ENCODE measurements around the gene PLEKHG5. TPM values are rescaled to one million over a fixed set of nuclear protein-coding genes. Genes with fewer than 3 reads are reported as not detected.

PLEKHG5 gene
- total RNA-seq, 1 donor from 2014 or later: 17.2 TPM

DNA sequence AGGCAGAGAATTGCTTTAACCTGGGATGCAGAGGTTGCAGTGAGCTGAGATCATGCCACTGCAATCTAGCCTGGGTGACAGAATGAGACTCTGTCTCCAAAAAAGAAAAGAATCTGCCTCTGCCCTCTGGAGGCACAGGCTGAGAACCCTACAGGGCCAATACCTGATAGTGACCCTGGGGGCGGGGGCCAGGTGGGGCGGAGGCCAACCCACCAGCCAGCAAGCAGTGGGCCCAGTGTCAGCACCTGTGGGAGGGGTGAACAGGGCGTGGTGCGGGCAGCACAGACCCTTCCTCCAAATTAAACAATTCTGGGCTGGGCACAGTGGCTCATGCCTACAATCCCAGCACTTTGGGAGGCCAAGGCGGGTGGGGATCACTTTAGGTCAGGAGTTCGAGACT, 19.0 kb upstream of the PLEKHG5 start:
- Histone ChIP-seq H3K4me3 (no peak overlapping the region), H3K27ac (no peak overlapping the region), H3K9me3 (no peaks in the 10 kb centered on the region), H3K27me3 (no peaks in the 10 kb centered on the region), H3K4me1 (no peaks in the 10 kb centered on the region), H3K36me3 (no peaks in the 10 kb centered on the region)
- TF ChIP-seq POLR2A (IDR thresholded peaks at IDR 0.05) (no peak), POLR2AphosphoS5 (IDR thresholded peaks at IDR 0.05; ENCODE audit: insufficient read depth in 1 of 2, low read depth in 1 of 2) (no peak)
- TF ChIP-seq, protein P1, sequence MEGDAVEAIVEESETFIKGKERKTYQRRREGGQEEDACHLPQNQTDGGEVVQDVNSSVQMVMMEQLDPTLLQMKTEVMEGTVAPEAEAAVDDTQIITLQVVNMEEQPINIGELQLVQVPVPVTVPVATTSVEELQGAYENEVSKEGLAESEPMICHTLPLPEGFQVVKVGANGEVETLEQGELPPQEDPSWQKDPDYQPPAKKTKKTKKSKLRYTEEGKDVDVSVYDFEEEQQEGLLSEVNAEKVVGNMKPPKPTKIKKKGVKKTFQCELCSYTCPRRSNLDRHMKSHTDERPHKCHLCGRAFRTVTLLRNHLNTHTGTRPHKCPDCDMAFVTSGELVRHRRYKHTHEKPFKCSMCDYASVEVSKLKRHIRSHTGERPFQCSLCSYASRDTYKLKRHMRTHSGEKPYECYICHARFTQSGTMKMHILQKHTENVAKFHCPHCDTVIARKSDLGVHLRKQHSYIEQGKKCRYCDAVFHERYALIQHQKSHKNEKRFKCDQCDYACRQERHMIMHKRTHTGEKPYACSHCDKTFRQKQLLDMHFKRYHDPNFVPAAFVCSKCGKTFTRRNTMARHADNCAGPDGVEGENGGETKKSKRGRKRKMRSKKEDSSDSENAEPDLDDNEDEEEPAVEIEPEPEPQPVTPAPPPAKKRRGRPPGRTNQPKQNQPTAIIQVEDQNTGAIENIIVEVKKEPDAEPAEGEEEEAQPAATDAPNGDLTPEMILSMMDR (IDR thresholded peaks at IDR 0.05): no peak
- no peak for DNase-seq (ENCODE audit: extremely low spot score in 2 of 2)
- intact Hi-C loops (cut with DNase I): no loop called here

GRCh38 chr1:6509919-6510291, 18.4 kb upstream of the PLEKHG5 start:
- no peaks in the 10 kb centered on the region for H3K36me3 ChIP-seq
- no peaks in the 10 kb centered on the region for H3K27me3 ChIP-seq
- H3K4me1 ChIP-seq: no peaks in the 10 kb centered on the region
- intact Hi-C loops (cut with DNase I): no loop called here
- H3K4me3 ChIP-seq: no peak overlapping the region
- TF ChIP-seq POLR2A (IDR thresholded peaks at IDR 0.05) (no peak), POLR2AphosphoS5 (IDR thresholded peaks at IDR 0.05; ENCODE audit: insufficient read depth in 1 of 2, low read depth in 1 of 2) (no peak)
- TF ChIP-seq, protein P1 (IDR thresholded peaks at IDR 0.05): no peak
- no peak overlapping the region for H3K27ac ChIP-seq
- no peaks in the 10 kb centered on the region for H3K9me3 ChIP-seq
- DNase-seq (ENCODE audit: extremely low spot score in 2 of 2): no peak

DNA sequence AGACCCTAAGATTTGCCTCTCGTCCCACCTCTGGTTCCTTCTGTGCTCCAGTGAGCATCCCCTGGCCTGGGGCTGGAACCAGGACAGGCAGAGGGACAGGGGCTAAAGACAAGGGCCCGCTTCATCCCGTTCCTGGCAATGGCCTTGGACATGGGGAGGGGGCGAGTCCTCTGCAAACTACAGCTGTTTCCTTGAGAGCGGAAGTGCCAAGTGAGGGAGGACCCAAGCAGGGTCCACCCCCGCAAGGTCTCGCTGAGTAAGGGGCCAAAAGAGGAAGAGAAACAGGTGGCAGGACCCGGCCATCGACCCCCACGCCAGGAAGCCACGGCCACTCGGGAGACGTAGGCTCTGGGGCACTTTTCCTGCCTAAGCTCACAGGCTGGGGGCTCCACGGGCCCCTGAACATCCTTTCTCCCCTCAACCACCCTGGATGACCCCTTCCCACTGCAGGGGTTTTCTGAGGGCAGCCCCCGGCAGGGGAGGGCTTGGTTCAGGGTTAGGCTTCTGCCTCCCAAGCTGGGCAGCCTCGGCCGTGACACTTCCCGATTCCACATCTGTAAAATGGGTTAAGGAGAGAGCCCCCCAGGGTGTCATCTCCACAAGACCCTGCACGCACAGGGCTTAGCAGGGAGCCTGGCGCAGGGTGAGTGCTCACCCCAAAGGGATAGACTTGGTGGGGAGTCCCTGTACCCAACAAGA, 17.9 kb upstream of the PLEKHG5 start:
- no peak overlapping the region for H3K27ac ChIP-seq
- no peaks in the 10 kb centered on the region for H3K36me3 ChIP-seq
- no peaks in the 10 kb centered on the region for H3K27me3 ChIP-seq
- DNase-seq (ENCODE audit: extremely low spot score in 2 of 2): no peak
- no peaks in the 10 kb centered on the region for H3K9me3 ChIP-seq
- H3K4me1 ChIP-seq: no peaks in the 10 kb centered on the region
- TF ChIP-seq POLR2AphosphoS5 (IDR thresholded peaks at IDR 0.05; ENCODE audit: insufficient read depth in 1 of 2, low read depth in 1 of 2): no peak
- TF ChIP-seq, protein P1 (IDR thresholded peaks at IDR 0.05): no peak
- no peak for TF ChIP-seq POLR2A (IDR thresholded peaks at IDR 0.05)
- intact Hi-C loops (cut with DNase I): no loop called here
- no peak overlapping the region for H3K4me3 ChIP-seq

DNA sequence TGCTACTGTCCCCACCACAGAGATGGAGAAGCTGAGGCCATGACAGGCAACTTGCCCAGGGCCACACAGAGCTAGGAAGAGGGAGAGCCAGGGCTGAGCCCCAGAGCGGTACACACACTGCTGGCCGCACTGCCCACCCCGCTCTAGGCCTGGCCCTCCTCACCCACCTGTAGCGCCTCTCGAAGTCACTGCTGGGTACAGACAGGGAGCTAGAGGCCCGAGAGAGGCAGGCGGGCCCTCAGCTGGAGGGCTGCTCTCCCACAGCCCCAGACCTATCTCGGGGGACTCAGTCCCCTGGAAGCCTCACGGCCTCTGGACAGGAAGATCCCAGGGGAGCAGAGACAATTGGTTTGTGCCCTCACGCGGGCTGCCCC, 17.3 kb upstream of the PLEKHG5 start:
- H3K27ac ChIP-seq: no peak overlapping the region
- TF ChIP-seq, protein P1 (IDR thresholded peaks at IDR 0.05): no peak
- TF ChIP-seq POLR2AphosphoS5 (IDR thresholded peaks at IDR 0.05; ENCODE audit: insufficient read depth in 1 of 2, low read depth in 1 of 2): no peak
- no peak for TF ChIP-seq POLR2A (IDR thresholded peaks at IDR 0.05)
- no peaks in the 10 kb centered on the region for H3K27me3 ChIP-seq
- H3K36me3 ChIP-seq: no peaks in the 10 kb centered on the region
- no peaks in the 10 kb centered on the region for H3K9me3 ChIP-seq
- no peak overlapping the region for H3K4me3 ChIP-seq
- DNase-seq (ENCODE audit: extremely low spot score in 2 of 2): no peak
- intact Hi-C loops (cut with DNase I): no loop called here
- no peaks in the 10 kb centered on the region for H3K4me1 ChIP-seq

GRCh38 chr1:6508154-6508815, 16.8 kb upstream of the PLEKHG5 start:
- no peaks in the 10 kb centered on the region for H3K4me1 ChIP-seq
- no peaks in the 10 kb centered on the region for H3K9me3 ChIP-seq
- TF ChIP-seq POLR2AphosphoS5 (IDR thresholded peaks at IDR 0.05; ENCODE audit: insufficient read depth in 1 of 2, low read depth in 1 of 2) (no peak), POLR2A (IDR thresholded peaks at IDR 0.05) (no peak)
- TF ChIP-seq, protein P1 (IDR thresholded peaks at IDR 0.05): no peak
- H3K36me3 ChIP-seq: no peaks in the 10 kb centered on the region
- no peak for DNase-seq (ENCODE audit: extremely low spot score in 2 of 2)
- no peaks in the 10 kb centered on the region for H3K27me3 ChIP-seq
- H3K27ac ChIP-seq: no peak overlapping the region
- H3K4me3 ChIP-seq: no peak overlapping the region
- intact Hi-C loops (cut with DNase I): no loop called here

Data from vagina (tissue), 2 donors.